Activated B cell treated with CpG ODN at 0.5 μM for 24 hours (primary cell): ENCODE measurements around the gene IL13RA2. TPM values are rescaled to one million over a fixed set of nuclear protein-coding genes. Genes with fewer than 3 reads are reported as not detected.

Source experiments
- ATAC-seq: fragments of 200-7000 bp; cut with Tn5 transposase; one replicate; pipeline ENCODE4 v1.10.0; 2021; ENCODE audit warnings: low read depth, mild to moderate bottlenecking, moderate library complexity
- CTCF ChIA-PET: fragments of 350-600 bp; sonication (Branson Sonifier 250); formaldehyde crosslinking; loops from one replicate; lab custom pipeline; 2021; ENCODE audit warnings: antibody characterized with exemption; lab: Charles Lee
- POLR2A ChIA-PET: fragments of 350-600 bp; sonication (Branson Sonifier 250); formaldehyde crosslinking; loops from one replicate; lab custom pipeline; 2021; ENCODE audit warnings: antibody characterized with exemption; lab: Charles Lee
- DNase-seq: peaks from one replicate; pipeline ENCODE4 v3.0.0; 2022
- H3K27ac Mint-ChIP-seq: one replicate; pipeline ENCODE4 v1.8.0; 2020; ENCODE audit warnings: mixed read lengths
- H3K27me3 Mint-ChIP-seq: one replicate; pipeline ENCODE4 v1.8.0; 2021; ENCODE audit warnings: mixed read lengths
- H3K36me3 Mint-ChIP-seq: one replicate; pipeline ENCODE4 v1.8.0; 2021; ENCODE audit warnings: low read depth, mixed read lengths
- H3K4me1 Mint-ChIP-seq: one replicate; pipeline ENCODE4 v1.8.0; 2021; ENCODE audit warnings: mixed read lengths
- H3K4me3 Mint-ChIP-seq: one replicate; pipeline ENCODE4 v1.8.0; 2020; ENCODE audit warnings: mild to moderate bottlenecking, mixed read lengths
- H3K9me3 Mint-ChIP-seq: one replicate; pipeline ENCODE4 v1.8.0; 2020; ENCODE audit warnings: mixed read lengths
- CTCF ChIP-seq: fragments of 200-600 bp; IDR thresholded peaks from one replicate; pipeline ENCODE4 v1.8.0; 2022; ENCODE audit warnings: antibody characterized with exemption, mild to moderate bottlenecking
- intact Hi-C: fragments of 100-400 bp; cut with micrococcal nuclease; formaldehyde crosslinking; loops from one replicate; pipeline ENCODE4 v1.15.1; 2024
- total RNA-seq: library from RNA; stranded (reverse); gene quantifications from 2 replicates; pipeline ENCODE4 v1.2.3, GENCODE V29; 2022

Gene IL13RA2
- total RNA-seq, 1 donor from 2014 or later = not detected

GRCh38 chrX:115023811-115024210 lies 6.4 kb upstream of the IL13RA2 start:
- no peaks in the 10 kb centered on the region for H3K27me3 Mint-ChIP-seq
- ATAC-seq (no peak), DNase-seq (no peak)
- no peak for TF ChIP-seq CTCF
- POLR2A ChIA-PET = no interaction called here
- no peaks in the 10 kb centered on the region for H3K36me3 Mint-ChIP-seq
- no peaks in the 10 kb centered on the region for H3K9me3 Mint-ChIP-seq
- no peak overlapping the region for H3K4me3 Mint-ChIP-seq
- H3K4me1 Mint-ChIP-seq = no peaks in the 10 kb centered on the region
- intact Hi-C loops = no loop called here
- CTCF ChIA-PET = no interaction called here
- H3K27ac Mint-ChIP-seq = no peak overlapping the region

GRCh38 chrX:115023139-115023538 lies 5.7 kb upstream of the IL13RA2 start:
- no peaks in the 10 kb centered on the region for H3K27me3 Mint-ChIP-seq
- no peaks in the 10 kb centered on the region for H3K9me3 Mint-ChIP-seq
- H3K27ac Mint-ChIP-seq = no peak overlapping the region
- no peaks in the 10 kb centered on the region for H3K36me3 Mint-ChIP-seq
- intact Hi-C loops = no loop called here
- ATAC-seq (no peak), DNase-seq (no peak)
- no peak overlapping the region for H3K4me3 Mint-ChIP-seq
- ChIA-PET POLR2A (no interaction called here), CTCF (no interaction called here)
- no peak for TF ChIP-seq CTCF
- H3K4me1 Mint-ChIP-seq = no peaks in the 10 kb centered on the region

GRCh38 chrX:115021121-115021520 lies 3.7 kb upstream of the IL13RA2 start:
- TF ChIP-seq CTCF = no peak
- H3K9me3 Mint-ChIP-seq = no peaks in the 10 kb centered on the region
- ATAC-seq (no peak), DNase-seq (no peak)
- no peak overlapping the region for H3K27ac Mint-ChIP-seq
- no peaks in the 10 kb centered on the region for H3K36me3 Mint-ChIP-seq
- H3K27me3 Mint-ChIP-seq = no peaks in the 10 kb centered on the region
- no peaks in the 10 kb centered on the region for H3K4me1 Mint-ChIP-seq
- H3K4me3 Mint-ChIP-seq = no peak overlapping the region
- ChIA-PET CTCF (no interaction called here), POLR2A (no interaction called here)
- intact Hi-C loops = no loop called here

GRCh38 chrX:115018944-115019343 lies 1.5 kb upstream of the IL13RA2 start:
- TF ChIP-seq CTCF = no peak
- CTCF ChIA-PET = no interaction called here
- Mint-ChIP-seq H3K36me3 (no peaks in the 10 kb centered on the region), H3K4me3 (no peak overlapping the region), H3K27ac (no peak overlapping the region), H3K9me3 (no peaks in the 10 kb centered on the region), H3K4me1 (no peaks in the 10 kb centered on the region), H3K27me3 (no peaks in the 10 kb centered on the region)
- intact Hi-C loops = no loop called here
- no peak for DNase-seq
- POLR2A ChIA-PET = no interaction called here
- ATAC-seq = no peak

GRCh38 chrX:115018040-115018647 lies 728 bp upstream of the IL13RA2 start:
- TF ChIP-seq CTCF = no peak
- Mint-ChIP-seq H3K27ac (no peak overlapping the region), H3K4me1 (no peaks in the 10 kb centered on the region), H3K9me3 (no peaks in the 10 kb centered on the region), H3K36me3 (no peaks in the 10 kb centered on the region), H3K4me3 (no peak overlapping the region), H3K27me3 (no peaks in the 10 kb centered on the region)
- CTCF ChIA-PET = no interaction called here
- DNase-seq (no peak), ATAC-seq (no peak)
- POLR2A ChIA-PET = no interaction called here
- intact Hi-C loops = no loop called here
